Hematopoietic multipotent progenitor cell treated with erythropoietin and hydrocortisone succinate and interleukin-3 and kit ligand, for 17 days (in vitro differentiated cells): ENCODE results near the gene CPA2.

Source experiments
- DNase-seq: peaks from one replicate; pipeline ENCODE4 v3.0.0-alpha.2; 2015; ENCODE audit warnings: low spot score

Gene CPA2

GRCh38 chr7:130254555-130254954 is 12.1 kb upstream of the CPA2 start:
- DNase-seq = no peak

GRCh38 chr7:130256704-130257103 is 10.0 kb upstream of the CPA2 start:
- no peak for DNase-seq

- no peak for DNase-seq
These were observed 8.1 kb upstream of the CPA2 start for GRCh38 chr7:130258494-130259078.

- no peak for DNase-seq
These were observed 4.2 kb upstream of the CPA2 start for GRCh38 chr7:130262448-130262847.

GRCh38 chr7:130263130-130263529 is 3.5 kb upstream of the CPA2 start:
- no peak for DNase-seq

- no peak for DNase-seq
These were observed 278 bp downstream of the CPA2 start for GRCh38 chr7:130266961-130267321.

GRCh38 chr7:130268463-130269317 is 2.0 kb downstream of the CPA2 start:
- DNase-seq = no peak

- DNase-seq = no peak
These were observed 2.6 kb downstream of the CPA2 start for GRCh38 chr7:130269318-130269694.

GRCh38 chr7:130270947-130271800 is 4.5 kb downstream of the CPA2 start:
- no peak for DNase-seq

- DNase-seq = no peak
These were observed 5.9 kb downstream of the CPA2 start for GRCh38 chr7:130272381-130273080.

- no peak for DNase-seq
These were observed 6.6 kb downstream of the CPA2 start for GRCh38 chr7:130273081-130273932.

- DNase-seq = no peak
These were observed 7.2 kb downstream of the CPA2 start for GRCh38 chr7:130273933-130274255.

- DNase-seq = no peak
These were observed 7.6 kb downstream of the CPA2 start for GRCh38 chr7:130274296-130274695.

- DNase-seq = no peak
These were observed 8.4 kb downstream of the CPA2 start for GRCh38 chr7:130274983-130275591.

- no peak for DNase-seq
These were observed 9.2 kb downstream of the CPA2 start for GRCh38 chr7:130275826-130276297.

GRCh38 chr7:130276796-130277762 is 10.4 kb downstream of the CPA2 start:
- no peak for DNase-seq

GRCh38 chr7:130277763-130278643 is 11.3 kb downstream of the CPA2 start:
- DNase-seq = no peak

GRCh38 chr7:130278860-130279259 is 12.2 kb downstream of the CPA2 start:
- no peak for DNase-seq

GRCh38 chr7:130279286-130279685 is 12.6 kb downstream of the CPA2 start:
- no peak for DNase-seq
